NCI-H146 (cell line): Measurements from ENCODE around the gene BFAR.
"Not testable (repeated sequence)": the region's sequence is repeated elsewhere in the genome, so short reads cannot be mapped to it uniquely, and the experiment has no call there.

Experiments used
- DNase-seq: peaks from one replicate; lab custom pipeline; 2025; lab: John Stamatoyannopoulos, UW

The BFAR gene

DNA sequence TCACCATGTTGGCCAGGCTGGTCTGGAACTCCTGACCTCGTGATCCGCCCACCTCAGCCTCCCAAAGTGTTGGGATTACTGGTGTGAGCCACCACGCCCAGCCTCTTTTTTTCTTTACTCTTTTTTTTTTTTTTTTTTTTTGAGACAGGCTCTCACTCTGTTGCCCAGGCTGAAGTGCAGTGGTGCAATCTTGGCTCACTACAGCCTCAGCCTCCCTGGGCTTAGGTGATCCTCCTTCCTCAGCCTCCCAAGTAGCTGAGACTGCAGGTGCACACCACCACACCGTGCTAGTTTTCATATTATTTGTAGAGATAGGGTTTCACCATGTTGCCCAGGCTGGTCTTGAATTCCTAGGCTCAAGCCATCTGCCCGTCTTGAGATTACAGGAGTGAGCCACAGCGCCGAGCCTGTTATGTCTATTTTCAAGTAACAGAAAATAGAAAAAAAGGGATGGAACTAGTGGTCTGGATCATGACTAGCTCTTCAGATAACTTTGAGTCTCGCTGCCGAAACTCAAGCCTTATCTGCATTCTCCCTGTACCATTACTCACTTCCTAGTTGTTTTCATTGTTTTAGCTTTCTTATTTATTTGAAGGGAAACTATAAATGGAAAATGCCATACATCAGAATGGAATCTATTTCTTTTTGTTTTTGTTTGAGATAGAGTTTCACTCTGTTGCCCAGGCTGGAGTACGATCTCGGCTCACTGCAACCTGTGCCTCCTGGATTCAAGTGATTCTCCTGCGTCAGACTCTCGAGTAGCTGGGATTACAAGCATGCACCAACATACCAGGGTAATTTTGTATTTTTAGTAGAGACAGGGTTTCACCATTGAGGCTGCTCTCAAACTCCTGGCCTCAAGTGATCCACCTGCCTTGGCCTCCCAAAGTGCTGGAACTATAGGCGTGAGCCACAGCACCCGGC lies 53.4 kb downstream of the BFAR start:
- not testable (repeated sequence) for DNase-seq

DNA sequence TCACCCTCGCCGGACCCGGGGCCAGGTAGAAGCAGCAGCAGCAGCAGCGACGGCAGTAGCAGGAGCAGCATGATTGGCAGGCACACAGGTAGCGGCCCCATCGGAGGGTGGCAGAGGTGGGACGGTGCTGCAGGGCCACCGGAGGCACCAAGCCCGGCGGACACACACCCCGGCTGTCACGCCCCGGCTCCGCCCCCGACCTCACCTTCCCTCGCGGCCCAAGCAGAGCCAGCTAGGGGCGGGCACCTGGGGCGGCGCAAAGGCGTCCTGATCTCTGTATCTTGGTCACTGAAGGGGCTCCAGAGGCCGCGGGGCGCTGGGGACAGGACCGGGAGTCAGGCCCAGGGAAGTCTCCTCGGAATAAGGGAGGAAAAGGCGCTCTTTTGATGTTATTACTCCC lies 61.4 kb downstream of the BFAR start, which contains the start of gene PLA2G10:
TSS of gene PLA2G10 (minus strand) at position 180 of the 400 bp plus-strand sequence. CDS start at position 101, 79 bp downstream.
- DNase-seq: not testable (repeated sequence)

DNA sequence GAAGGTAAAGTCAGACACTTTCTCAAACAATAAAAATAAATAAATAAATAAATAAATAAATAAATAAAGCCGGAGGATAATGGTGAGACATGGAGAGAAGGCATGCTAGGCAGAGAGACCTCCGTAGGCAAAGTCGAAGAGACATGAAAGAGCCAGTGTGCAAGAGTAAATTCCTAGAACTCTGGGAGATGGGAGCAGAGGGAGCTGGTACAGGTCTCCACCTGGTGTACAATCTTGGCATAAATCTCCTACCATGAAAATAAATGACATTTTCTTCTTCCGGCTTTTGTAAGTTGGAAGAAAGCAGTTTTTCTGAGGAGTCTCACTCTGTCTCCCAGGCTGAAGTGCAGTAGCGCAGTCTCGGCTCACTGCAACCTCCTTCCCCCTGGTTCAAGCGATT lies 69.1 kb downstream of the BFAR start:
- not testable (repeated sequence) for DNase-seq

DNA sequence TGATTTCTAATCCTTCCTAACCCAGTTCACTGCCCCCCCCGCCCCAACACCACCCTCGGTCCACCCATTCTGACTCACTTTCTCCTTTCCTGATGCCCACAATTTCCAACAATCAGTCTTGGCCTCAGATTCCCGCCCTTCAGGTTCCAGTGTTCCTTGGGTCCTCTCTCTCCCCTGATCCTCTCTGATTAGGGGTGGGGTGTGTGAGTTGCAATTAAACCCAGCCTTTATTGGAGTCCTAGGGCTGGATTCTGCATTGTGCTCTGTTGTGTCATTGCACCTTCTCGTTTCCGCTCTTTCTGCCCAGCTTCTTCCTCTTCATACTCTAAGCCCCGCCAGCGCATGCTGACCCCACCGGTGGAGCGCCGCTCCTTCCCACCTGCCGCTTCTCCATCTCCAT lies 69.9 kb downstream of the BFAR start:
- DNase-seq: not testable (repeated sequence)

DNA sequence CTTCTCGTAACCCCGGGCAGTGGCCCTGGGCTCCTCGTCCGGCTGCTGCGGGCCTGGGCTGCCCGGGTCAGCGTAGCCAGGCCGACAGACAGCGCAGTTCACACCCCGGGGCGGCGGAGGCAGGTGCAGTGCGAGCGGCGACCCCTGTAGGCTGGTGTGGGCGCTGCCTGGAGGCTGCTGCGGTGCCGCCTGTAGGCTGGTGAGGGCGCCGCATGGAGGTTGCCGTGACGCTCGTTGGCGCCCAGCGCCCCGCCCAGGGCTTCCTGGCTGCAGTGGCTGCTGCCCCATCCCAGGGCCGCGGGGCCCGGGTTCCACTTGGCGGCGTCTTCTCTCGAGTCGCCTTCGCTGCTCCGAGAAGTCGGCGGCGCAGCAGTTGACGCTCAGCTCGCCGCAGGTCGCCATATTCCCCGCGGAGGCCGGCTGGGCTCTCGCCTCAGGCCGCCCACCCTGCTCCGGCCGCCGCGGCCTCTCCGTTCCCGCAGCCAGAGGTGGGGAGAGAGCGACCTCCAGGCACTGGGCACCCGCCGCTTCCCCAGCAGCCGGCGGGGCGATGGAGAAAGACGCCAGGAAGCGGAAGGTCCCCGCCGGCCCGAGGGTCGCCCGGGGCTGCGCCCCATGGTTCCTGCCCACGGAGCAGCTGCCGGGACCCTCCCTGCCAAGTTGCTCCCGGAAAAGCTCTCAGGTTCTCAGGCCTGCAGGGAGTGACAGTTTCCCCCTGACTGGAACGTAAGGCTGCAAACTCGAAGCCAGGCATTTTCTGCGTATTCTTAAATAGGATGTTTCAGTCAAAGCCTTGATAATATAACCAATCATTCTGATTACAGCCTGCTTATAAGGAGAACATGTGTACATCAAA lies 70.6 kb downstream of the BFAR start, which contains the start of gene NPIPA3:
TSS of gene NPIPA3 (plus strand) at position 256 of the 856 bp plus-strand sequence. CDS start 5,533 bp downstream, outside the sequence.
- not testable (repeated sequence) for DNase-seq
